Umbilical cord (tissue), 2 donors: ENCODE data around the gene TSPO. TPM values are rescaled to one million over a fixed set of nuclear protein-coding genes. Genes with fewer than 3 reads are reported as not detected.
A peak's percentile ranks its signal among the peaks of the same experiment; 100 is the strongest.
"Not testable (repeated sequence)": the region's sequence is repeated elsewhere in the genome, so short reads cannot be mapped to it uniquely, and the experiment has no call there.

Experiments
- DNase-seq: peaks from one replicate; pipeline ENCODE4 v3.0.0-alpha.2; 2015; ENCODE audit warnings: low spot score
- total RNA-seq: library from RNA; depleted of rRNA; stranded (reverse); fragments of >200 nt; gene quantifications from one replicate; pipeline ENCODE4 v1.2.3, GENCODE V29; 2014; ENCODE audit warnings: low replicate concordance; ENCODE audit not compliant: insufficient read depth

The TSPO gene
- total RNA-seq, 1 donor from 2014 or later = 180 TPM

DNA sequence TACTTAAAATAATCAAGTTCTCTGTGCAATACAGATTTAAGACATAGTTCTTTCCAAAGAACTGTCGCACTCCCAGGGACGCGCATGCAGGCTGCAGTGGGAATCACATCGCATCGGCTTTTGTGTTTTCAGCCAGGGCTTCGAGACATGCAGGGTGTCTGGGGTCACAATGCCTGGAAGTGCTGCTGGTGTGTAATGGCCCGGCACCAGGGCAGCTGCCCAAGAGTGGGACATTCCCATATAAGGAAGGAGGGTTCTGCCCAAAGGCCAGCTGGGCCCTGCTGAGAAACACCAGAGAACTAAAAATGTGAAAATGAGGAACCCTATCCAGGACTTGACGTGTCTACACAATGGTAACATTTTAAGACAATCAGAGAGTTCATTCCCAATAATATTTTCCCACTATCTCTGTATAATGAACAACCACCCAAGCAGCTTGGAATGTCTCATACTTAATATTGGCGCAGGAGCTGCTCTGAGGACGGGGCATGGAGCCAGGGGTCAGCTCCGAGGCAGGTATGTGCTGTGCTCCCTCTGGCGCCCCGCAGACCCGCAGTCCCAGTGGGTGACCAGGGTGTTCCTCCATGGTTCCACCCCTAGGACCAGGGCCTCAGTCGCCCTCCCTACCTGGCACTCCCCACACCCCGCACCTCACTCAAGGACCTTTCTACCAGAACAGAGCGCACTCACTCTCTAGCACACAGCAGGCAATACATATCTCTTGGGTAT lies 19.4 kb upstream of the TSPO start:
- no peak for DNase-seq

DNA sequence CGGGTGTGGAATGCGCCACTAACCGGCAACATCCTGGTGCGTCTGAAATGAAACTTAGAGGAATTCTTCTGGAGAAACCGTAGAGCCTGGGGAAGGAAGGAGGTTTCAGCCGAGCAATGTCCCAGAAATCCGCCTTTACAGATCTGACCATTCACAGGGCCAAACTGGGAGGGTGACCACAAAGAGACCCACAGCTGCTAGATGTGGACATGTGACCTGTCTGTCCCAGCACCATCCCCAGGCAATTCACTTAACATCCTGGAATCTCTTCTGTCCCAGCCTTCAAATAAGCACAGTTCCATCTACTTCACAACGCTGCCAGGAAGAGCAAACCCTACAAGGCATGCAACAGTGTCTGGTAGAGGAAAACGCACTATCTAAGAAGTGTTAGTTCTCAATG lies 18.0 kb upstream of the TSPO start:
- DNase-seq = no peak

DNA sequence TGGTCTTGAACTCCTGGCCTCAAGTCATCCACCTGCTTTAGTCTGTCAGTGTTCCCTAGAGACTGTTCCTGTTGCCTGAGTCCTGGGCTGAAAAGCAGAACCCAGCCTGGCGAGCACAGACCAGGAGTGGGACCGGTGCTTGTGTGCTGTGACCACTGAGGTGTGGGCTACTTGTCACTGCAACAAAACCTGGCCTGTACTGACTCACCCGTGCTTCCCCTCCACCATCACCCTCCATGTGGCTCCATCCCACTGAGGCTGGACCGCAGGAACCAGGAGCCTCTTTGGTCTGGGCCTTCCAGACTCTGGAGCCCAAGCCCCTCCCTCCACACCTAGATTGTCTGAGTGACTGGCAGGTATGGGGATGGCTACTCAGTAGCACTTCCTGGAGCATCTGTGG lies 16.8 kb upstream of the TSPO start:
- no peak for DNase-seq

- DNase-seq = no peak
These were observed 15.8 kb upstream of the TSPO start for GRCh38 chr22:43135565-43135964.

GRCh38 chr22:43136255-43136654 lies 15.1 kb upstream of the TSPO start:
- DNase-seq = no peak

- no peak for DNase-seq
These were observed 14.6 kb upstream of the TSPO start for GRCh38 chr22:43136801-43137200.

DNA sequence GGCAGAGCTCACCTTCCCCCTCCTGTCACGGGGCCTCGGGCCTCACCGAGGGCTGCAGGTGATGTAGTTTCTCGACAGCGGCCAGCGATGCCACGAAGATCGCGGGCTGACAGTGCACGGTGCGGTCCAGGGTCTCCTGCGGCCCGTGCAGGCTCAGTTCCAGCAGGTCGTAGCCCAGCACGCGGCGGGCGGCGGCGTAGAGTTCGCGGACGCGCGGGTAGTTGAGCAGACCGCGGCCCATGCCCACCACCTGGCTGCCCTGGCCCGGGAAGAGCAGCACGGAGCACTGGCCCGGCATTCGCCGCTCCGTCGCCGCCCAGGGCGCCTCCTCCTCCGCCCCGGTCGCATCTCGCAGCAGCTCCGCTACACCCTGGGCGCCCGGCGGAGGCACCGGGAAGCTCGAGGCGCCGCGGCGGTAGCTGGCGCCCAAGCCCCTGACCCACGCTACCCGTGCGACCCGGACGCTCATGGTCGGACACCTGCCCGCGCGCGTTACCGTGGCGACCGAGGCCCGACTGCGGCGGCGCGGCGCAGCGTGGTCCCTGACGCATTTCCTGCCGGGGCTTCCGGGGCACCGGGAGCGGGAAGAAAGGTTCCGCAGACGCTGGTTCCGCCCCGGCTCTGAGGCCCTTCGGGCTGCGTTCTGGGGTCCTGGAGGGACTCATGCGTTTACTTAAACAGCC lies 8.3 kb upstream of the TSPO start, which contains the start of gene MCAT:
Gene MCAT (minus strand): TSS at position 519 of the 683 bp plus-strand sequence. CDS start 50 bp downstream, at position 469.
- peak; percentile 84 for DNase-seq

DNA sequence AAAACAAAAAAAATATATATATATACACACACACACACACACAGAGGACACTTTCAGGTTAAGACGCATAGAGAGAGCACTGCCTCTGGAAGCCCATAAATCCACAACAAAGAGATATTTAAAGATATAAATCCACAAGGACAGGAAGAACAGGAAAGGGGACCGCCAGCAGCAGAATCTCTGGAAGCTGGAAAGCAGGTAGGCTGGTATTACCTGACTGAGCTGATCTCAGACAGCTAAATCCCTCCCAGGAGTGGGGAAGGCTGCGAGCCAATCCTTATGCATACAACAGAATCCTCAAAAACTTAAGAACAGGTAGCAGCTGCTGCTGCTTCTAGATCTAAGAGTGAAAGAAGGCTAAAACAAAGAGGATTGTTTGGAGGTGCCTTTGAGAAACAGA lies 6.4 kb upstream of the TSPO start:
- DNase-seq = peak; percentile 25

GRCh38 chr22:43145371-43145770 lies 6.0 kb upstream of the TSPO start:
- DNase-seq = not testable (repeated sequence)

DNA sequence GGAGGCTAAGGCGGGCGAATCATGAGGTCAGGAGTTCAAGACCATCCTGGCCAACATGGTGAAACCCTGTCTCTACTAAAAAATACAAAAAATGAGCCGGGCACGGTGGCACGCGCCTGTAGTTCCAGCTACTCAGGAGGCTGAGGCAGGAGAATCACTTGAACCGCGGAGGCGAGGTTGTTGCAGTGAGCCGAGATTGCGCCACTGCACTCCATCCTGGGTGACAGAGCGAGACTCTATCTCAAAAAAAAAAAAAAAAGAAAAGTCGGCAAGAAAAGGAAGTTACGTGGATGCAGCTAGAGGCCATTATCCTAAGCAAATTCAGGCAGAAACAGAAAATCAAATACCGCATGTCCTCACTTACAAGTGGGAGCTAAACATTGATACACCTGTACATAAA lies 5.0 kb upstream of the TSPO start:
- not testable (repeated sequence) for DNase-seq

DNA sequence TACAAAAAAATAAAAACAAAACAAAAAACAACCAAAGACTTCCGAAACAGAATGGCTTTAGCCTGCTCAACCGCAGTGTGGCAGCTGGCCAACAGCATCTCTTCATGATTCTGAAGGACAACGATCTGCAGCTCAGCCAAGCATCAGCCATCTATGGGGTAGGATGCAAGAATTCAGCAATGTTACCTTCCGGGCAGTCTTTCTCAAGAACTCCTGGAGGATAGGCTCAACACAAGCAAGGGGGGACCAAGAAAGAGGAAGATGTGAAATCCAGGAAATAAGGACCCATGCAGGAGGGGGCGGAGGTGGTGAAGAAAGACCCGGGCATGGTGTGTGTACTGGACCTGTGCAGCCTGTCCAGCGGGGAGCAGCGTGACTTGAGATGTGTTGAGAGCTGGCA lies 3.5 kb upstream of the TSPO start:
- no peak for DNase-seq

DNA sequence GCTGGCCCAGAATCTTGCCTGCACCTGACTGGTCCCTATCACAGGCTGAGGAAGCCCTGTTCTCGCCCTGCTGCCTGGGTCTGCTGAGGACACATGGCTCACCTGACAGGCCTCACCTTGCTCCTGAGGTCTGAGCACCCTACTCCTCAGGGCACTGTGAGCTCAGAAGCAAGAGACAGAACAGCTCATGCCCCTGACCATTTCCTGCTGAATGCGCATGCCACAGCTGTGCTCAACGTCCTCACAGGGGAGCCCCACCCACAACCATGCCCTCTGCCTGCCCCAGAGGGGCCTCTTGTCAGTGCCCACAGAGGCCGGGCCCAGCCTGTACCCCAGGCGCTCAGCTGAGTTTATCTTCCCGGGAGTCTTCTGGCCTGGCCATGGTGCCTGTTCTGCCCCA lies 2.8 kb upstream of the TSPO start:
- DNase-seq = no peak

DNA sequence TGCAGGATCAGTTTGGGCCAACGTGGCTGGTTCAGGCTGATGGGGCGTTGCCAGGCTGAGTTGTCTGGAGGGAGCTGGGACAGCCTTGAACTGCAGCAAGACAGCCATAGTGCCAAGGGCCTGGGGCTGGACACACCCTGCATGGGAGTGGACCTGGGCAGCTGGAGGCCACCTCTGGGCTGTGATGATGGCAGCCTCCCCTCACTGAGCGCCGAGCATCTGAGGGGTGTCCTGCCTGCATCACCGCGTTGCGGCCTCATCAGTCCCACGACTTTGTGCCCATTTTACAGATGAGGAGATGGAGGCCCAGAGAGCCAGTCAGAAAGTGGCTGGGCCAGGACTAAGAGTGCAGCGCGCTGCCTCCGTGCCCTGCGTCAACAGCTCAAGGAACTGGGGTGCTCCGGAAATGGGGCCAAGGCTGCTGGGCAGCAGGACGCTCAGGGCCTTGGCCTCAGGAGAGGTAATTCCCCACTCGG lies 590 bp upstream of the TSPO start:
- no peak for DNase-seq

DNA sequence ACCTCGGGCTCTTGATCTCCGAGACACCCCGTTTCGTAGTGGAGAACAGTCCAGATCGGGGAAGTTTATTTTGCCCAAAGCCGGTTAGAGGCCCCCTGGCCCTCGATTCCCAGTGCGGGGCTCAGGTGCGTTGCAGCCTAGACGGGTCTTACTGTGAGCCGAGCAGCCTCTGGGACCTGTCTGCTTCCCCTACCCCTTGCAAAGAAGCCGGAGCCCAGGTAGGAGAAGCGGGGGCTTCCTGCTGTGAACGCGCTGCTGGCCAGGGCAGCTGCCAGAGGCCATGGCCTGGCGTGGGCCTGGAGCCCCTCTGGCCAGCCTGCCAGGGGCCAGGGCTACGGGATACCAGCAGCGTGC lies 621 bp downstream of the TSPO start:
- DNase-seq = no peak

DNA sequence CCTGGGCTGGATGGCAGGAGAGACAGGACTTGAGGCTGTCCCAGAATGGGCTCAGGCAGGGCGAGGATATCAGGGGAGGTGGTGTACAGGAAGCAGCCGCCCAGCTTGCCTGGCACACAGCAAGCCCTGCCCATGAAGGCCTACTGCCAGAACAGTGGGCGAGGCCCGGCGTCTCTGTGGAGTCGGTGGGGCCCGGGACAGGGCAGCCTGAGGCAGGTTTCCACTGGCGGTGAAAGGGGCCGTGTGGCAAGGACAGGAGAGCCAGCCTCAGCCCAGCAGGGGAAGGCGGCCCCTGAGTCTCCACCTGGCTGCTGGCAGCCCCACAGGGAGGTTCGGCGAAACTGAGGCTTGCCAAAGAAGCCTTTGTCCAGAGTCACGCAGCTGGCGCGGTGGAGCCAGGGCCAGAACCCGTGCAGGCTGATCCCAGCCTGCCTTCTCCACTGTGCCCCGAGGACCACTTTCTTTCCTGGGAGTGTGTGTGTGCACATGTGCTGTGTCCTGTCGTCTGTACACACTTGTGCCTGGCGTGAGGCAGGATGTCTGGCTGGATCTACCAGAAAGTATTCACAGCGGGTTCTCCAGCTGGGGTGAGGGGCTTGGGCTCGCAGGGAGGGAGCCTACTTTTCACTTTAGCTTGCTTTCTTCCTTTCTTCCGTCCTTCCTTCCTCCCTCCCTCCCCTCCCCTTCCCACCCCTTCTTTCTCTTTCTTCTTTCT lies 1.2 kb downstream of the TSPO start:
- peak; percentile 82 for DNase-seq

GRCh38 chr22:43153899-43154298 lies 2.5 kb downstream of the TSPO start:
- DNase-seq = no peak

GRCh38 chr22:43154887-43155536 lies 3.7 kb downstream of the TSPO start:
- no peak for DNase-seq

- DNase-seq = no peak
These were observed 4.4 kb downstream of the TSPO start for GRCh38 chr22:43155789-43156188.

DNA sequence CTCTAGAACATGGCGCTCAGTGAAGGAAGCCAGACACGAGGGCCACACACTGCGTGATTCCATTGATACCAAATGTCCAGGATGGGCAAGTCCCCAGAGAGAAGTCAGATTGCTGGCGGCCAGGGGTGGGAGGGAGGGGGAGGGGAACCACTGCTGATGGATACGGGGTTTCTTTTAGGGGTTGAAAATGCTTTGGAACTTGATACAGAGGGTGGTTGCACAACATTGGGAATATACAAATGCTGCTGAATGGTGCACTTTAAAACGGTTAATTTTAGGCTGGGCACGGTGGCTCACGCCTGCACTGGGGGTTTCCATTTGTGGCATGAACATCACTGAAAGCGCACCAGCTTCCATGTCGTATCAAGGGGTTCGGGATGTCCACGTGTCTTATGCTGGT lies 5.1 kb downstream of the TSPO start:
- no peak for DNase-seq

- DNase-seq = no peak
These were observed 6.7 kb downstream of the TSPO start for GRCh38 chr22:43157874-43158546.

GRCh38 chr22:43158778-43159483 lies 7.6 kb downstream of the TSPO start:
- no peak for DNase-seq
